Upper lobe of left lung (tissue), 4 donors: Measurements from ENCODE around the gene ENTPD5.

ENCODE experiments used
- CTCF ChIP-seq, 6 experiments: fragments of 450-650 bp in 4 of 6; fragments of 200-600 bp in 2 of 6; sonication (generic) in 2 of 6; IDR thresholded peaks; one replicate each; pipeline ENCODE4 v1.5.1; 2016 to 2019; ENCODE audit warnings: antibody characterized with exemption in 6 of 6
- EP300 ChIP-seq, 4 donors: sonication (generic); formaldehyde crosslinking; IDR thresholded peaks; one replicate each; pipeline ENCODE4 v1.5.1; 2017; ENCODE audit warnings: antibody characterized with exemption in 4 of 4, control low read depth in 2 of 4
- POLR2A ChIP-seq, 4 donors: fragments of 450-650 bp; IDR thresholded peaks; one replicate each; pipeline ENCODE4 v1.5.1; 2016 to 2017; ENCODE audit warnings: antibody characterized with exemption in 4 of 4, mild to moderate bottlenecking in 2 of 4
- POLR2AphosphoS5 ChIP-seq, 2 donors: sonication (generic); formaldehyde crosslinking; IDR thresholded peaks; one replicate each; pipeline ENCODE4 v1.5.1; 2017; ENCODE audit warnings: antibody characterized with exemption in 2 of 2

GRCh38 chr14:73965216-73965615, 53.9 kb downstream of the ENTPD5 start:
- TF ChIP-seq POLR2A (IDR thresholded peaks at IDR 0.05) (no peak), POLR2AphosphoS5 (IDR thresholded peaks at IDR 0.05) (no peak), CTCF (IDR thresholded peaks at IDR 0.05) (no peak), EP300 (IDR thresholded peaks at IDR 0.05) (no peak)
